ENCODE results near the gene RASAL1.

- TF ChIP-seq CTCF (IDR thresholded peaks at IDR 0.05 in 2 of 3, conservative IDR thresholded peaks at IDR 0.05 in 1 of 3; ENCODE audit: borderline replicate concordance in 1 of 3, insufficient read depth in 1 of 3, low read depth in 2 of 3, low read length in 2 of 3) = no peak
- no peak for TF ChIP-seq POLR2A (IDR thresholded peaks at IDR 0.05; ENCODE audit: borderline replicate concordance, extremely low read depth, insufficient read depth, insufficient read length)
- TF ChIP-seq EGR1 (IDR thresholded peaks at IDR 0.05; ENCODE audit: low read depth) = no peak
- no peak for TF ChIP-seq EZH2 (IDR thresholded peaks at IDR 0.05)
- TF ChIP-seq ATF3 (IDR thresholded peaks at IDR 0.05) = no peak
- TF ChIP-seq ZFX (IDR thresholded peaks at IDR 0.05) = no peak
- no peak for TF ChIP-seq SIN3A (IDR thresholded peaks at IDR 0.05; ENCODE audit: low read depth)
- TF ChIP-seq ZNF274 (IDR thresholded peaks at IDR 0.05; ENCODE audit: low read depth, low read length) = no peak
- TF ChIP-seq CEBPB (IDR thresholded peaks at IDR 0.05; ENCODE audit: low read depth) = no peak
- TF ChIP-seq RAD21 (IDR thresholded peaks at IDR 0.05; ENCODE audit: low read depth) = no peak
- no peak for TF ChIP-seq REST (IDR thresholded peaks at IDR 0.05; ENCODE audit: low read depth)
- TF ChIP-seq JUND (IDR thresholded peaks at IDR 0.05) = no peak
- no peak for TF ChIP-seq ELF1 (IDR thresholded peaks at IDR 0.05; ENCODE audit: borderline replicate concordance, low read depth)
- TF ChIP-seq YY1 (IDR thresholded peaks at IDR 0.05; ENCODE audit: extremely low read depth, insufficient replicate concordance, low read depth, low read length) = no peak
Observed at GRCh38 chr12:113136990-113137511, 1.5 kb upstream of the RASAL1 start.
